ENCODE data around the gene CAPNS1. TPM values are rescaled to one million over a fixed set of nuclear protein-coding genes. Genes with fewer than 3 reads are reported as not detected.

CAPNS1 gene
- total RNA-seq, 1 donor = 346 TPM

DNA sequence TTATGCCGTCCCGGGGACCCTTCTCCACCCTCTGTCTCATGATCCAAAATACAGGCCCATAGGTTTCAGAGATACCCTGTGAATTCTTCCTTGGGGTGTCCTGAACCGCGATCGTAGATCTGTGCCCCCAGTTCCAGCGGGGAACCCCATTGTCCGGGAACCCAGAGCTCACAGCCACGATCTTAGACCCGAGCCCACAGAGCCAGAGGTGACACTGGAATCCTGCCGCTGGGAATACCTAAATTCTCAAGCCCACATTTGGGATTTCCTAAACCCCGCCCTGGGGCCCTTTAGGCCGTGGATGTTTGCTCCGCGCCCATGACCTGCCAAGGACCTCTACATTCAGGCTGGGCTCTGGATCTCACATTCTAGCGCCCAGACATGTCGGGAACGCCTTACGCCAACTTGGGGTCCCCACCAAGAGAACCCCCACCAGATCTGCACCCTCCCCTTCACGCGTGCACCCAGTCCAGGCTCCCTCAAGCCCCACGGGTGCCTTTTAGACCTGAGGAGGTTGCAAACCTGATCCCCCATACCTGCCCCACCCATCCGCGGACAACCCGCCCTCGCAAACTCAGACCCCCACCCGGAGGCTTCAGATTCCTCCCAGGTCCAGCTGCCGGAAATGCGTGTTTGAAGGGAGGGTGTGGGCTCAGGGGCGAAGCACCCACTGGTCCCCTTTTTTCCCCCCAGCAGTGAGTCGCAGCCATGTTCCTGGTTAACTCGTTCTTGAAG, 605 bp downstream of the CAPNS1 start:
- TF ChIP-seq, protein P1, sequence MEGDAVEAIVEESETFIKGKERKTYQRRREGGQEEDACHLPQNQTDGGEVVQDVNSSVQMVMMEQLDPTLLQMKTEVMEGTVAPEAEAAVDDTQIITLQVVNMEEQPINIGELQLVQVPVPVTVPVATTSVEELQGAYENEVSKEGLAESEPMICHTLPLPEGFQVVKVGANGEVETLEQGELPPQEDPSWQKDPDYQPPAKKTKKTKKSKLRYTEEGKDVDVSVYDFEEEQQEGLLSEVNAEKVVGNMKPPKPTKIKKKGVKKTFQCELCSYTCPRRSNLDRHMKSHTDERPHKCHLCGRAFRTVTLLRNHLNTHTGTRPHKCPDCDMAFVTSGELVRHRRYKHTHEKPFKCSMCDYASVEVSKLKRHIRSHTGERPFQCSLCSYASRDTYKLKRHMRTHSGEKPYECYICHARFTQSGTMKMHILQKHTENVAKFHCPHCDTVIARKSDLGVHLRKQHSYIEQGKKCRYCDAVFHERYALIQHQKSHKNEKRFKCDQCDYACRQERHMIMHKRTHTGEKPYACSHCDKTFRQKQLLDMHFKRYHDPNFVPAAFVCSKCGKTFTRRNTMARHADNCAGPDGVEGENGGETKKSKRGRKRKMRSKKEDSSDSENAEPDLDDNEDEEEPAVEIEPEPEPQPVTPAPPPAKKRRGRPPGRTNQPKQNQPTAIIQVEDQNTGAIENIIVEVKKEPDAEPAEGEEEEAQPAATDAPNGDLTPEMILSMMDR (IDR thresholded peaks at IDR 0.05; ENCODE audit: insufficient read depth, low read depth, low read length) = no peak
- peak overlapping the region; percentile 83 for H3K4me3 ChIP-seq (ENCODE audit: low read depth, low read length)
- DNase-seq (ENCODE audit: low read depth) = peak; percentile 44

- H3K4me3 ChIP-seq (ENCODE audit: low read depth, low read length) = peak overlapping the region; percentile 83
- TF ChIP-seq, protein P1 (IDR thresholded peaks at IDR 0.05; ENCODE audit: insufficient read depth, low read depth, low read length) = no peak
- peak; percentile 78 for DNase-seq (ENCODE audit: low read depth)
Measured at GRCh38 chr19:36141039-36141927, 1.4 kb downstream of the CAPNS1 start.

- no peak for DNase-seq (ENCODE audit: low read depth)
- TF ChIP-seq, protein P1 (IDR thresholded peaks at IDR 0.05; ENCODE audit: insufficient read depth, low read depth, low read length) = no peak
Measured at GRCh38 chr19:36142046-36142445, 2.2 kb downstream of the CAPNS1 start.

DNA sequence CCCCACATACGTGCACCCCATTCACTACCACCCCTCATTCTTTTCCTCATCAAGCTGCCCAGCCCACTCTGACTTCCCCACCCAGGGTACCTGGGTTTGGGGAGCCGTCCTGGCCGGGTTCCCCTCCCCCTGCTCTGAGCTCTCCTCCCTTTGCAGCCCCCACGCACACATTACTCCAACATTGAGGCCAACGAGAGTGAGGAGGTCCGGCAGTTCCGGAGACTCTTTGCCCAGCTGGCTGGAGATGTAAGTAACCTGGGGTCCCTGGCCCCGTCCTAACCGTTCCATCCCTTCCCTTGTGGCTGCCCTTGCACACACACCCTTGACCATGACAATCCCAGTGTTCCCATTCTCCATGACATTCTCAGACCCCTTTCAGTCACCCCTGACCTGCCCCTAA, 2.6 kb downstream of the CAPNS1 start:
- TF ChIP-seq, protein P1 (IDR thresholded peaks at IDR 0.05; ENCODE audit: insufficient read depth, low read depth, low read length) = no peak
- no peak overlapping the region for H3K4me3 ChIP-seq (ENCODE audit: low read depth, low read length)
- DNase-seq (ENCODE audit: low read depth) = no peak

More at GRCh38 chr19:36142046-36142445, 2.2 kb downstream of the CAPNS1 start:
- H3K4me3 ChIP-seq (ENCODE audit: low read depth, low read length) = no peak overlapping the region

DNA sequence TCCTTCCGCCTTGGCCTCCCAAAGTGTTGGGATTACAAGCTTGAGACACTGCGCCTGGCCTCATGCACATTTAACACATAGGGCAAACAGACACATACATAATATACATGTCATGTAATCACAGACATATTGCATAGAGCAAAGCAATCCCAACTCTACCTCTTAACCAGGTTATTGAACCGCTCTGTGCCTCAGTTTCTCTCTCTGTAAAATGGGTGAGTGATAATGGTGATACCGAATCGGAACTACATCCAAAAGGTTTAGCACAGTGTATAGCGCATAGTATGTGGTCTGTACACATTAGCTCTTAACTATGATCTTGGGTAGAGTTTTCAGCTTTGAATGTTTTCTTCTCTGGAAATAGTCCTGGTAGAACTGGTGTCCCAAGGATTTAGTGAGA, 4.8 kb downstream of the CAPNS1 start:
- no peak for DNase-seq (ENCODE audit: low read depth)
- no peak overlapping the region for H3K4me3 ChIP-seq (ENCODE audit: low read depth, low read length)
- TF ChIP-seq, protein P1 (IDR thresholded peaks at IDR 0.05; ENCODE audit: insufficient read depth, low read depth, low read length) = no peak

DNA sequence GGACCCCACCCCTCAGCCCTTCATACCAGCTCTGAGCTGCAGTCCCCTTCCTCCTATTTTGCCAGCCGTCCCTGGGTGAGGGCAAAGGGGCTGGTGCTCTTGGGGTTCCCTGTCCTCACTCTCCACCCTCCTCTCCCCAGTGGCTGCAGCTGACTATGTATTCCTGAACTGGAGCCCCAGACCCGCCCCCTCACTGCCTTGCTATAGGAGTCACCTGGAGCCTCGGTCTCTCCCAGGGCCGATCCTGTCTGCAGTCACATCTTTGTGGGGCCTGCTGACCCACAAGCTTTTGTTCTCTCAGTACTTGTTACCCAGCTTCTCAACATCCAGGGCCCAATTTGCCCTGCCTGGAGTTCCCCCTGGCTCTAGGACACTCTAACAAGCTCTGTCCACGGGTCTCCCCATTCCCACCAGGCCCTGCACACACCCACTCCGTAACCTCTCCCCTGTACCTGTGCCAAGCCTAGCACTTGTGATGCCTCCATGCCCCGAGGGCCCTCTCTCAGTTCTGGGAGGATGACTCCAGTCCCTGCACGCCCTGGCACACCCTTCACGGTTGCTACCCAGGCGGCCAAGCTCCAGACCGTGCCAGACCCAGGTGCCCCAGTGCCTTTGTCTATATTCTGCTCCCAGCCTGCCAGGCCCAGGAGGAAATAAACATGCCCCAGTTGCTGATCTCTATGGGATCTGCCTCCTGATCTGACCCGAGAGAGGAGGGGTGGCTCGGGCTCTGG, 10.0 kb downstream of the CAPNS1 start:
- no peak overlapping the region for H3K4me3 ChIP-seq (ENCODE audit: low read depth, low read length)
- no peak for DNase-seq (ENCODE audit: low read depth)
- TF ChIP-seq, protein P1 (IDR thresholded peaks at IDR 0.05; ENCODE audit: insufficient read depth, low read depth, low read length) = no peak

Measured in fibroblast of villous mesenchyme (primary cell).